Medulla oblongata (tissue), 1 donor: ENCODE measurements around the gene KANSL1.

ENCODE experiments used
- DNase-seq: peaks from one replicate; pipeline ENCODE4 v3.0.0-alpha.2; 2015; ENCODE audit errors: extremely low spot score

KANSL1 gene

GRCh38 chr17:45983614-45984310, 209.5 kb downstream of the KANSL1 start:
- no peak for DNase-seq

- DNase-seq: no peak
Measured at GRCh38 chr17:45982791-45983613, 210.2 kb downstream of the KANSL1 start.

- DNase-seq: no peak
Measured at GRCh38 chr17:45981306-45981705, 211.9 kb downstream of the KANSL1 start.

- DNase-seq: no peak
Measured at GRCh38 chr17:45980855-45981254, 212.4 kb downstream of the KANSL1 start.
